Activated T-cell treated with anti-CD3 and anti-CD28 coated beads, Interleukin-2, amount 50 U/mL, for 72 hours (primary cell): ENCODE results near the gene VSX1. TPM values are rescaled to one million over a fixed set of nuclear protein-coding genes. Genes with fewer than 3 reads are reported as not detected.
A peak's percentile ranks its signal among the peaks of the same experiment; 100 is the strongest.

Experiments
- ATAC-seq, 2 donors: fragments of 150-1000 bp; cut with Tn5 transposase; replicated peaks in 1 of 2; 2 replicates each; pipeline ENCODE4 v1.10.0; 2021; ENCODE audit warnings: moderate library complexity in 2 of 2, mild to moderate bottlenecking in 1 of 2
- DNase-seq, 2 donors: peaks; one replicate each; pipeline ENCODE4 v3.0.0; 2021 to 2022; ENCODE audit warnings: mixed read lengths in 1 of 2
- H3K27ac Mint-ChIP-seq: one replicate; pipeline ENCODE4 v1.8.0; 2022; ENCODE audit warnings: mild to moderate bottlenecking, moderate library complexity, mixed read lengths
- H3K27me3 Mint-ChIP-seq: one replicate; pipeline ENCODE4 v1.8.0; 2022; ENCODE audit warnings: low read depth, mixed read lengths
- H3K36me3 Mint-ChIP-seq, 2 donors: one replicate each; pipeline ENCODE4 v1.8.0; 2022; ENCODE audit warnings: mixed read lengths in 2 of 2, mild to moderate bottlenecking in 1 of 2; ENCODE audit not compliant: insufficient read depth in 2 of 2
- H3K4me1 Mint-ChIP-seq: one replicate; pipeline ENCODE4 v1.8.0; 2022; ENCODE audit warnings: low read depth, mixed read lengths
- H3K4me3 Mint-ChIP-seq, 2 donors: one replicate each; pipeline ENCODE4 v1.8.0; 2022; ENCODE audit warnings: mild to moderate bottlenecking in 2 of 2, mixed read lengths in 2 of 2, moderate library complexity in 2 of 2
- H3K9me3 Mint-ChIP-seq, 2 donors: one replicate each; pipeline ENCODE4 v1.8.0; 2022; ENCODE audit warnings: mixed read lengths in 2 of 2
- total RNA-seq, 2 donors: library from RNA; stranded (reverse); gene quantifications; one replicate each; pipeline ENCODE4 v1.2.3, GENCODE V29; 2022

Gene VSX1
- total RNA-seq, 2 donors from 2014 or later: 0.12 TPM; not detected in 1

- H3K27ac Mint-ChIP-seq: no peak overlapping the region
- H3K4me1 Mint-ChIP-seq: no peaks in the 10 kb centered on the region
- H3K9me3 Mint-ChIP-seq: no peaks in the 10 kb centered on the region
- no peaks in the 10 kb centered on the region for H3K36me3 Mint-ChIP-seq
- DNase-seq (no peak), ATAC-seq (no peak)
- no peaks in the 10 kb centered on the region for H3K27me3 Mint-ChIP-seq
- no peak overlapping the region for H3K4me3 Mint-ChIP-seq
These were observed 14.6 kb downstream of the VSX1 start for GRCh38 chr20:25067102-25067987.

DNA sequence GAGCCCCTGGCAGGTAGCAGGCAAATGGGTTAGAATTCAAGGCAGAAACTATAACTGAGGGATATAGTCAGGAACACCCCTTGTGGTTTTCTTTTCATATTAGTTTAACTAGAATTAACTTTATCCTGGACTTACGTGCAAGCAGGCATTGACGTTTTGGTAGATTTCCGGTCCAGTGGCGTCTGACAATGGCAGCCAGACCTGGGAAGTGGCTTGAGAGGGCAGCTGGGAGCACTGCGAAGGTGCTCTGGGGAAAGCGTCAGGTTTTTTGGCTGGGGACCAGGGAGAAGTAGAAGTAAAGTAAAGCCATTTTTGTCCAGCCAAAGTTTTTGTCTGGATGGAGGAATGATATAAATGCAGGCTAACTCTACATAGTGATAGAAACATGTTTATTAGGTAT is 15.6 kb downstream of the VSX1 start:
- no peaks in the 10 kb centered on the region for H3K36me3 Mint-ChIP-seq
- no peak overlapping the region for H3K4me3 Mint-ChIP-seq
- ATAC-seq (no peak), DNase-seq (no peak)
- H3K27me3 Mint-ChIP-seq: no peaks in the 10 kb centered on the region
- H3K27ac Mint-ChIP-seq: no peak overlapping the region
- H3K9me3 Mint-ChIP-seq: no peaks in the 10 kb centered on the region
- H3K4me1 Mint-ChIP-seq: no peaks in the 10 kb centered on the region

DNA sequence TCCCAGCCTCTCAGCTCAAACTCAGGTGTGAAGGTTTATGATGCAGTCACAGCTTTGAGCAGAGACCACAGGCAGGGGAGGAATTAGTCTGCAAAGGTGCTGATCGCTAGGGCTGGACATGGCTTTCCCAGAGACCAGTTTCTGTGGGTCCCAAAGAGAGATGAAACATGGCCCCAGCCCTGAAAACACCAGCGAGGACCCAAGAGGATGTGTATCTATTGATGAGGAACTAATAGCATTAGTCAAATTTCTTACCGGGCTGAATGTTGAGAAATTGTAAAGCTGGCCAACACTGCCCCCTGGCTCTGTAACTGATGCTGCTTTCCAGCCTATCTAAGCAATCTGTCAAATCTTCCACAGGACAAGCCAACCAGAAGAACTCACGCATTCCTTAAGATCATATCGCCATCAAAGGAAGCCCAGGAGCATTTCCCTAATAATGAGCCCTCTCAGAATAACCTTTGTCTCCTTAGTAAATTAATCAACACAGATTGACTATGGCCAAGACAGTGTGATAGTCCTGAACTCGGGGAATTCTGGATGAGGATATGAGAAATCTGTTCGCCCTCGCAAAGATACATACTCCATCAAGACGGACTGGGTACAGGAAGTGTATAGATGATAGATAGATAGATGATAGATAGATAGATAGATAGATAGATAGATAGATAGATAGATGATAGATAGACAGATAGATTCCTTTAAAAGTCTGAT is 16.2 kb downstream of the VSX1 start:
- H3K27me3 Mint-ChIP-seq: peaks cover 3% of the 10 kb centered on the region
- DNase-seq (peak; percentile 52), ATAC-seq (peak; percentile 66 to 78)
- H3K4me3 Mint-ChIP-seq: no peak overlapping the region
- H3K27ac Mint-ChIP-seq: peak overlapping the region; percentile 54
- no peaks in the 10 kb centered on the region for H3K36me3 Mint-ChIP-seq
- H3K4me1 Mint-ChIP-seq: peaks cover under 1% of the 10 kb centered on the region
- no peaks in the 10 kb centered on the region for H3K9me3 Mint-ChIP-seq

GRCh38 chr20:25065072-25065624 is 16.8 kb downstream of the VSX1 start:
- Mint-ChIP-seq H3K27ac (no peak overlapping the region), H3K4me3 (no peak overlapping the region), H3K9me3 (no peaks in the 10 kb centered on the region), H3K4me1 (peaks cover 5% of the 10 kb centered on the region), H3K36me3 (no peaks in the 10 kb centered on the region), H3K27me3 (peaks cover 8% of the 10 kb centered on the region)
- ATAC-seq (no peak), DNase-seq (no peak)

DNA sequence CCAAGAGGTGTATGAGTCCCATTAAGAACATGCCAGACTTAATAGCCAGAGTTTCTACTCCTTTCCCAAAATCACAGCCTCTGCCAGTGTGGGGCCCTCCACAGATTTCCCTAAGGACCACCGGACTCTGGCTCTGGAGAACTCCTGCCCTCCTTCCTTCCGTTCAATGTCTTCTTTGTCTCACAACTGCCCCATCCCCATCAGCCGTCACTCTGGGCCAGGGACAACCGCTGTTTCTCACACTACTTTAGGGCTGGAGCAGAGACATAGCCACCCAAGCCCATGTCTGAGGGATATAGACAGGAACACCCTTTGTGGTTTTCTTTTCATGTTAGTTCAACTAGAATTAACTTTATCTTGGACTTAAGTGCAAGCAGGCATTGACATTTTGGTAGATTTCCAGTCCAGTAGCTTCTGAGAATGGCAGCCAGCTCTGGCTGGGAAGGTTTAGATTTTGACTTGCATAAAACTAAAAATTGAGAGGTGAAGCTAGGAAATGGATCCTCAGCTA is 17.3 kb downstream of the VSX1 start:
- no peak for DNase-seq
- Mint-ChIP-seq H3K27ac (no peak overlapping the region), H3K4me1 (peaks cover 5% of the 10 kb centered on the region), H3K27me3 (peaks cover 8% of the 10 kb centered on the region), H3K36me3 (no peaks in the 10 kb centered on the region), H3K4me3 (no peak overlapping the region), H3K9me3 (no peaks in the 10 kb centered on the region)
- ATAC-seq: no peak

DNA sequence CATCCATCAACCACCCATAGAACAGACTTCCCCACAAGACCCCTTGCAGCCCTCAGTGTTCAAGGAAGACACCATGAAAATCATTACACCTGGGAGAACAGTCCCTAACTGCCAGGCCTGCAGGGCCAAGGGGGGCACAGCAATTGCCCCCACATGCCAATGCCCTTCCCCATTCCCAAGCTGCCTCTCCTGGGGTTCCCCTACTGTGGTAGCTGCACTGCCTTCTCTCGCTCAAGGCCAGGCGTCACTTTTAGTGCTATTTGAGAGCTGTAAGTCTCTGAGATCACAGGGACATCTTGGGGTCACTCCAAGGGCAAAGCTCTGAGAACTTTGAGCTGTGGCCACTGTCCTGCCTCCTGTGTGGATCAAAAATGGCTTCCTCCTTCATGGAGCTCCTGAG is 18.0 kb downstream of the VSX1 start:
- no peak for ATAC-seq
- H3K4me1 Mint-ChIP-seq: peaks cover 12% of the 10 kb centered on the region
- no peak overlapping the region for H3K4me3 Mint-ChIP-seq
- no peaks in the 10 kb centered on the region for H3K36me3 Mint-ChIP-seq
- H3K27me3 Mint-ChIP-seq: peaks cover 8% of the 10 kb centered on the region
- DNase-seq: no peak
- H3K27ac Mint-ChIP-seq: no peak overlapping the region
- H3K9me3 Mint-ChIP-seq: no peaks in the 10 kb centered on the region

GRCh38 chr20:25063546-25063945 is 18.4 kb downstream of the VSX1 start:
- H3K9me3 Mint-ChIP-seq: no peaks in the 10 kb centered on the region
- H3K27me3 Mint-ChIP-seq: peaks cover 8% of the 10 kb centered on the region
- H3K4me3 Mint-ChIP-seq: no peak overlapping the region
- DNase-seq (no peak), ATAC-seq (no peak)
- no peak overlapping the region for H3K27ac Mint-ChIP-seq
- no peaks in the 10 kb centered on the region for H3K36me3 Mint-ChIP-seq
- peaks cover 16% of the 10 kb centered on the region for H3K4me1 Mint-ChIP-seq

DNA sequence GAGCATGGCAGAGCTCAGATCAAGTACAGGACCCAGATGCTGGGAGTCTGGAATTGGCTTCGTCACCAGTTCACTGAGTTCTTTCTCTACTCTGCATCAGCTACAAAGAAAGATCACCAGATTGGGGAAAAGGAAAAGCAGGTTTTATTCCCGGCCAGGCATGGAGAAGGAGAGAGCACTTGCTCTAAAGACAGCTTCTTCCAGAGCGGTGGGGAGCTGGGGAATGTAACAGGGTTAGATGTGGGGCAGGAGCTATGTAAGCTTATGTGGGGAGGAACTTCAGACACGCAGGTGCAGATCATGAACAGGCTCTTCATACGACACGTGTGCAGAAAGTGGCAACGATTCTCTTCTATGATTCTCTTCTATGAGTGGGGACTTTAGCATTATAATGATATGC is 19.1 kb downstream of the VSX1 start:
- Mint-ChIP-seq H3K4me1 (peaks cover 17% of the 10 kb centered on the region), H3K27ac (no peak overlapping the region), H3K9me3 (no peaks in the 10 kb centered on the region), H3K27me3 (peaks cover 8% of the 10 kb centered on the region), H3K4me3 (no peak overlapping the region), H3K36me3 (no peaks in the 10 kb centered on the region)
- DNase-seq (no peak), ATAC-seq (no peak)

DNA sequence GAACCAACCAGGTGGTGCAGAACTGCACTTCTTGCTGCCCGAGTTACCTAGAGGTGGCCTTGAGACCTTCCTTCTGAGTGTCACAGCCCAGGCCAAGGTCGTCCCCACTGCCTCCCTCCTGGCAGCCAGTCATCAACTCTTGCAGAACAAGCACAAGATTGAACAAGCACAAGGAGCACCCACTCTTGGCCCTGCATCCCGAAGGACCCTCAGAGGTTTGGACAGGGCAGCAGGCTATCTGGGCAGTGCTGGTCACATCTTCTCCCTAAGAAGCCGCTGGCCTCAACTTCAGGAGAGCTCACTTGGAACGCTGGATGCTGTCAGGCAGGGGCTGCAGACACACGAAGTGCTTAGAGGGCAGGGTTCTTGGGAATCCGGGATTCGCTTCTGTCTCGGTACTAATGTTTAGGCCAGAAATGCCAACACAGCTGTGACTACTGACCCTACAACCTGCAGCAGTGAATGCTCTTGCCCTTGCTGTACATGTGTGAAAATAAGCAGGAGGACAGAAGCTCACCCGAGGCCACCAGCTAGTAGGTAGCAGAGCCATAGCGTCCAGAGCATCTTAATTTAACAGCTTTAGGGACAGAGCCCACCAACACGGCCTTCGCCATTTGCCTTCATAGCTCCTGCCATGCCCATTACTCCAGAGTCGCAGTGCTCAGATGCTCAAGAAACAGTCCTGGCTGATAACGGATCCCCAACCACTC is 20.0 kb downstream of the VSX1 start:
- Mint-ChIP-seq H3K4me3 (no peak overlapping the region), H3K4me1 (peaks cover 19% of the 10 kb centered on the region), H3K27me3 (peaks cover 8% of the 10 kb centered on the region), H3K27ac (no peak overlapping the region), H3K9me3 (no peaks in the 10 kb centered on the region), H3K36me3 (no peaks in the 10 kb centered on the region)
- no peak for DNase-seq
- no peak for ATAC-seq

DNA sequence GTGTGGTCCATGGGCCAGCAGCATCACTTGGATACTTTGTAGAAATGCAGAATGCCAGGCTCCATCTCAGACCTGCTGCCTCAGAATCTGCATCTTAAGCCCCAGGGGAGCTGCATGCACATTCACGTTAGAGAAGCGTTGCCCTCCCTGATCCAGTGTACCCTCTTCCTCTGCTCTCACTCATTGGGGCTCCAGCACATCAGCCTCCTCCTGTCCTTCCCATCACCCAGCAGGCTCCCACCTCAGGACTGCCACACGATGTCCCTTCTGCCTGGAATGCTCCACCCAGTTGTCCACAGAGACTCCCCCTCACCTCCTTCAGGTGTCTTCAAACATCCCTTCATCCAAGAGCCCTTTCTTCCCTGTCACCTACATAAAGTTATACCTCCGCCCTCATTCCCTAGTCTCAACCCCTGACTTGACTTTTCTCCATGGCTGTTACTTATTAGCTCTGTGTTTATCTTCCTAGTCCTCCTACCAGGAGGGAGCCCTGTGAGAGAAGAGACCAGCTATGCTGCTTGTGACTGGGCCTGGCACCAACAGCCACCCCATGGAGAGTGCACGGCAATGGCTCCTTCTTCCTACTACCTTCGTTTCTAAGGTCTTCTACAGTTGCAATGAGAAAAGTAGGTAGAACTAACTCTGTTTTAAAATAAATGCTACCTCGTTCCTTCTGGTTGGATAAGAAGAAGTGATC is 20.7 kb downstream of the VSX1 start:
- Mint-ChIP-seq H3K4me1 (peaks cover 26% of the 10 kb centered on the region), H3K27ac (no peak overlapping the region), H3K4me3 (no peak overlapping the region), H3K9me3 (no peaks in the 10 kb centered on the region), H3K36me3 (no peaks in the 10 kb centered on the region), H3K27me3 (peaks cover 8% of the 10 kb centered on the region)
- no peak for ATAC-seq
- no peak for DNase-seq

- H3K4me3 Mint-ChIP-seq: no peak overlapping the region
- ATAC-seq (no peak), DNase-seq (no peak)
- peaks cover 39% of the 10 kb centered on the region for H3K4me1 Mint-ChIP-seq
- no peak overlapping the region for H3K27ac Mint-ChIP-seq
- peaks cover 8% of the 10 kb centered on the region for H3K27me3 Mint-ChIP-seq
- no peaks in the 10 kb centered on the region for H3K9me3 Mint-ChIP-seq
- H3K36me3 Mint-ChIP-seq: peaks cover 0 to 1% of the 10 kb centered on the region in 2 donors
These were observed 22.0 kb downstream of the VSX1 start for GRCh38 chr20:25059866-25060465.
